Mammary epithelial cell (primary cell): ENCODE data around the gene RC3H2.

Experiments
- EZH2 ChIP-seq: IDR thresholded peaks from 2 replicates; pipeline ENCODE4 v1.6.1; 2012; ENCODE audit warnings: low read length, inconsistent platforms, borderline replicate concordance
- TF ChIP-seq, protein P1 (sequence below), 2 donors: IDR thresholded peaks in 1 of 2; conservative IDR thresholded peaks in 1 of 2; 2 replicates each; pipeline ENCODE4 v1.5.1; 2011 to 2012; ENCODE audit warnings: inconsistent platforms in 2 of 2, low read length in 2 of 2, mild to moderate bottlenecking in 2 of 2, control low read depth in 1 of 2, low read depth in 1 of 2; ENCODE audit not compliant: insufficient read depth in 1 of 2; ENCODE audit errors: extremely low read depth in 1 of 2

DNA sequence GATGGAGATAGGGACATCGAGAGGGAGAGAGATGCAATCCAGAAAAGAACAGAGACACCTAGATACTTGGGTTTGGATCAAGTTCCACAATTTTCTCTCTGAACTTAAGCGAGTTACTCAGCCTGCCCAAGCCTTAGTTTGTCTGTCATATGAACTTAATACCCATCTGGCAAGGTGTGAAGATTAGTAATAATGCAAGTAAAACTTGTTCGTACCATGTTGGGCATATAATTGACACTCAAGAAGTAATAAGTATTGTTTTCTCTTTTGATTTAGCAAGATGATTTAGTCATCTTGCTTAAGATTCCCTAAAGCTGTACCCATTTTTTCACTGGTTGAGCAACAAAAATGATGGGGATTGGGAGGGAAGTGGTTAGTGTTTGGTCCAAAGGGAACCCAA, 43.2 kb upstream of the RC3H2 start:
- TF ChIP-seq, protein P1, sequence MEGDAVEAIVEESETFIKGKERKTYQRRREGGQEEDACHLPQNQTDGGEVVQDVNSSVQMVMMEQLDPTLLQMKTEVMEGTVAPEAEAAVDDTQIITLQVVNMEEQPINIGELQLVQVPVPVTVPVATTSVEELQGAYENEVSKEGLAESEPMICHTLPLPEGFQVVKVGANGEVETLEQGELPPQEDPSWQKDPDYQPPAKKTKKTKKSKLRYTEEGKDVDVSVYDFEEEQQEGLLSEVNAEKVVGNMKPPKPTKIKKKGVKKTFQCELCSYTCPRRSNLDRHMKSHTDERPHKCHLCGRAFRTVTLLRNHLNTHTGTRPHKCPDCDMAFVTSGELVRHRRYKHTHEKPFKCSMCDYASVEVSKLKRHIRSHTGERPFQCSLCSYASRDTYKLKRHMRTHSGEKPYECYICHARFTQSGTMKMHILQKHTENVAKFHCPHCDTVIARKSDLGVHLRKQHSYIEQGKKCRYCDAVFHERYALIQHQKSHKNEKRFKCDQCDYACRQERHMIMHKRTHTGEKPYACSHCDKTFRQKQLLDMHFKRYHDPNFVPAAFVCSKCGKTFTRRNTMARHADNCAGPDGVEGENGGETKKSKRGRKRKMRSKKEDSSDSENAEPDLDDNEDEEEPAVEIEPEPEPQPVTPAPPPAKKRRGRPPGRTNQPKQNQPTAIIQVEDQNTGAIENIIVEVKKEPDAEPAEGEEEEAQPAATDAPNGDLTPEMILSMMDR (conservative IDR thresholded peaks at IDR 0.05 in 1 of 2, IDR thresholded peaks at IDR 0.05 in 1 of 2; ENCODE audit: extremely low read depth in 1 of 2, insufficient read depth in 1 of 2, low read depth in 1 of 2, low read length in 2 of 2), result no peak
- TF ChIP-seq EZH2, result no peak
